Measurements from ENCODE around the gene PSME3. TPM values are rescaled to one million over a fixed set of nuclear protein-coding genes. Genes with fewer than 3 reads are reported as not detected.
A peak's percentile ranks its signal among the peaks of the same experiment; 100 is the strongest.
"Not testable (repeated sequence)": the region's sequence is repeated elsewhere in the genome, so short reads cannot be mapped to it uniquely, and the experiment has no call there.

PSME3 gene
- total RNA-seq, 3 donors from 2014 or later, result 87.7 to 112 (median 91.8) TPM

GRCh38 chr17:42846594-42847280 is 13.5 kb downstream of the PSME3 start:
- H3K4me1 ChIP-seq (ENCODE audit: low read depth), result no peaks in the 10 kb centered on the region
- no peak overlapping the region for H3K4me3 ChIP-seq
- DNase-seq (no peak), ATAC-seq (no peak)
- H3K36me3 ChIP-seq (ENCODE audit: low read depth), result no peaks in the 10 kb centered on the region
- TF ChIP-seq CTCF (IDR thresholded peaks at IDR 0.05), result no peak
- no peaks in the 10 kb centered on the region for H3K9me3 ChIP-seq
- intact Hi-C loops (cut with DNase I, micrococcal nuclease), result no loop called here

GRCh38 chr17:42848093-42848492 is 14.9 kb downstream of the PSME3 start:
- H3K36me3 ChIP-seq (ENCODE audit: low read depth), result no peaks in the 10 kb centered on the region
- intact Hi-C loops (cut with DNase I, micrococcal nuclease), result no loop called here
- H3K9me3 ChIP-seq, result no peaks in the 10 kb centered on the region
- TF ChIP-seq CTCF (IDR thresholded peaks at IDR 0.05), result no peak
- H3K4me3 ChIP-seq, result no peak overlapping the region
- H3K4me1 ChIP-seq (ENCODE audit: low read depth), result no peaks in the 10 kb centered on the region
- ATAC-seq, result no peak
- DNase-seq, result no peak

GRCh38 chr17:42849031-42849430 is 15.8 kb downstream of the PSME3 start:
- no peak for TF ChIP-seq CTCF (IDR thresholded peaks at IDR 0.05)
- intact Hi-C loops (cut with DNase I, micrococcal nuclease), result no loop called here
- no peaks in the 10 kb centered on the region for H3K4me1 ChIP-seq (ENCODE audit: low read depth)
- H3K36me3 ChIP-seq (ENCODE audit: low read depth), result no peaks in the 10 kb centered on the region
- ATAC-seq (no peak), DNase-seq (no peak)
- no peaks in the 10 kb centered on the region for H3K9me3 ChIP-seq
- no peak overlapping the region for H3K4me3 ChIP-seq

GRCh38 chr17:42849451-42850181 is 16.4 kb downstream of the PSME3 start:
- Histone ChIP-seq H3K4me1 (ENCODE audit: low read depth) (no peaks in the 10 kb centered on the region), H3K9me3 (no peaks in the 10 kb centered on the region), H3K4me3 (no peak overlapping the region), H3K36me3 (ENCODE audit: low read depth) (no peaks in the 10 kb centered on the region)
- DNase-seq (no peak), ATAC-seq (peak; percentile 11)
- intact Hi-C loops (cut with DNase I, micrococcal nuclease), result no loop called here
- no peak for TF ChIP-seq CTCF (IDR thresholded peaks at IDR 0.05)

- no peaks in the 10 kb centered on the region for H3K36me3 ChIP-seq (ENCODE audit: low read depth)
- no peaks in the 10 kb centered on the region for H3K9me3 ChIP-seq
- peak; percentile 15 for ATAC-seq
- intact Hi-C loops (cut with DNase I, micrococcal nuclease), result no loop called here
- DNase-seq, result peak in 2 of 3 donors; percentile 35 to 53
- H3K4me3 ChIP-seq, result no peak within 1 kb of the TSS
- no peak for TF ChIP-seq CTCF (IDR thresholded peaks at IDR 0.05)
- H3K4me1 ChIP-seq (ENCODE audit: low read depth), result no peaks in the 10 kb centered on the region
Observed at GRCh38 chr17:42850954-42851353, 17.8 kb downstream of the PSME3 start, which contains the start of gene AOC3. Gene AOC3 (plus strand): TSS chr17:42851199. CDS start chr17:42851344, 145 bp downstream.

- H3K9me3 ChIP-seq; H3K36me3 ChIP-seq (ENCODE audit: low read depth); H3K4me3 ChIP-seq; intact Hi-C loops (cut with DNase I, micrococcal nuclease); H3K4me1 ChIP-seq (ENCODE audit: low read depth): not testable (repeated sequence)
- DNase-seq, result peak in 1 of 3 donors; percentile 40
- peak; percentile 6 for ATAC-seq
Observed at GRCh38 chr17:42851371-42852240, 18.4 kb downstream of the PSME3 start.
